NCI-H446 treated with DMSO at 0.1 percent for 48 hours (cell line): Measurements from ENCODE around the gene RUNX1.

Experiments
- DNase-seq: peaks from one replicate; lab custom pipeline; 2025; lab: John Stamatoyannopoulos, UW

The RUNX1 gene

GRCh38 chr21:34880401-34880800 lies 168.7 kb downstream of the RUNX1 start:
- no peak for DNase-seq

GRCh38 chr21:34878940-34879339 lies 170.2 kb downstream of the RUNX1 start:
- no peak for DNase-seq

GRCh38 chr21:34878501-34878900 lies 170.6 kb downstream of the RUNX1 start:
- DNase-seq = no peak

- no peak for DNase-seq
Measured at GRCh38 chr21:34877485-34878128, 171.5 kb downstream of the RUNX1 start.

- DNase-seq = no peak
Measured at GRCh38 chr21:34875830-34876229, 173.3 kb downstream of the RUNX1 start.

GRCh38 chr21:34874684-34875513 lies 174.2 kb downstream of the RUNX1 start:
- no peak for DNase-seq

- DNase-seq = no peak
Measured at GRCh38 chr21:34871026-34871908, 177.8 kb downstream of the RUNX1 start.

GRCh38 chr21:34870246-34870645 lies 178.9 kb downstream of the RUNX1 start:
- DNase-seq = no peak

- DNase-seq = no peak
Measured at GRCh38 chr21:34869545-34869944, 179.6 kb downstream of the RUNX1 start.

GRCh38 chr21:34867785-34868184 lies 181.3 kb downstream of the RUNX1 start:
- no peak for DNase-seq

GRCh38 chr21:34865400-34866241 lies 183.5 kb downstream of the RUNX1 start:
- no peak for DNase-seq

GRCh38 chr21:34864370-34865149 lies 184.5 kb downstream of the RUNX1 start:
- no peak for DNase-seq

GRCh38 chr21:34862951-34863350 lies 186.2 kb downstream of the RUNX1 start:
- DNase-seq = no peak

- no peak for DNase-seq
Measured at GRCh38 chr21:34861258-34861657, 187.8 kb downstream of the RUNX1 start.

GRCh38 chr21:34859976-34860653 lies 189.0 kb downstream of the RUNX1 start:
- no peak for DNase-seq

GRCh38 chr21:34858559-34858958 lies 190.5 kb downstream of the RUNX1 start:
- no peak for DNase-seq

- no peak for DNase-seq
Measured at GRCh38 chr21:34857874-34858273, 191.2 kb downstream of the RUNX1 start.

GRCh38 chr21:34857122-34857713 lies 191.9 kb downstream of the RUNX1 start:
- no peak for DNase-seq

- DNase-seq = no peak
Measured at GRCh38 chr21:34852448-34852847, 196.7 kb downstream of the RUNX1 start.

GRCh38 chr21:34850166-34850690 lies 198.9 kb downstream of the RUNX1 start:
- DNase-seq = no peak
